ENCODE data around the gene CYBA. TPM values are rescaled to one million over a fixed set of nuclear protein-coding genes. Genes with fewer than 3 reads are reported as not detected.
"Not testable (repeated sequence)": the region's sequence is repeated elsewhere in the genome, so short reads cannot be mapped to it uniquely, and the experiment has no call there.

Gene CYBA
- total RNA-seq, 1 donor from 2014 or later, result 77.4 TPM

GRCh38 chr16:88686062-88686438 lies 35.2 kb upstream of the CYBA start:
- DNase-seq, result no peak

GRCh38 chr16:88685156-88686061 lies 34.6 kb upstream of the CYBA start:
- DNase-seq, result no peak

- no peak for DNase-seq
These were observed 33.8 kb upstream of the CYBA start for GRCh38 chr16:88684569-88685155.

- DNase-seq, result no peak
These were observed 31.0 kb upstream of the CYBA start for GRCh38 chr16:88681709-88682451.

- DNase-seq, result no peak
These were observed 30.3 kb upstream of the CYBA start for GRCh38 chr16:88681084-88681680.

- DNase-seq, result no peak
These were observed 29.8 kb upstream of the CYBA start for GRCh38 chr16:88680554-88681083.

GRCh38 chr16:88678224-88678979 lies 27.5 kb upstream of the CYBA start:
- no peak for DNase-seq

GRCh38 chr16:88677721-88678120 lies 26.9 kb upstream of the CYBA start:
- DNase-seq, result no peak

- DNase-seq, result no peak
These were observed 25.8 kb upstream of the CYBA start for GRCh38 chr16:88676502-88677242.

GRCh38 chr16:88673716-88674379 lies 23.0 kb upstream of the CYBA start:
- no peak for DNase-seq

- no peak for DNase-seq
These were observed 21.9 kb upstream of the CYBA start for GRCh38 chr16:88672776-88673175.

GRCh38 chr16:88671806-88672205 lies 21.0 kb upstream of the CYBA start:
- DNase-seq, result no peak

GRCh38 chr16:88669980-88670379 lies 19.1 kb upstream of the CYBA start:
- DNase-seq, result no peak

GRCh38 chr16:88669493-88669892 lies 18.6 kb upstream of the CYBA start:
- DNase-seq, result not testable (repeated sequence)

- no peak for DNase-seq
These were observed 16.6 kb upstream of the CYBA start for GRCh38 chr16:88667461-88667860.

- DNase-seq, result no peak
These were observed 14.7 kb upstream of the CYBA start for GRCh38 chr16:88665570-88665969.

GRCh38 chr16:88665148-88665547 lies 14.3 kb upstream of the CYBA start:
- DNase-seq, result peak; percentile 40

- peak; percentile 98 for DNase-seq
These were observed 12.2 kb upstream of the CYBA start, which contains the start of gene MVD for GRCh38 chr16:88662843-88663606. Gene MVD (minus strand): TSS chr16:88663091. CDS start chr16:88663080, 11 bp downstream.

GRCh38 chr16:88662222-88662842 lies 11.5 kb upstream of the CYBA start:
- no peak for DNase-seq

Data from skin of body (tissue), 2 donors.